ENCODE measurements around the gene ZNF488.
"Not testable (repeated sequence)": the region's sequence is repeated elsewhere in the genome, so short reads cannot be mapped to it uniquely, and the experiment has no call there.

Gene ZNF488, protein sequence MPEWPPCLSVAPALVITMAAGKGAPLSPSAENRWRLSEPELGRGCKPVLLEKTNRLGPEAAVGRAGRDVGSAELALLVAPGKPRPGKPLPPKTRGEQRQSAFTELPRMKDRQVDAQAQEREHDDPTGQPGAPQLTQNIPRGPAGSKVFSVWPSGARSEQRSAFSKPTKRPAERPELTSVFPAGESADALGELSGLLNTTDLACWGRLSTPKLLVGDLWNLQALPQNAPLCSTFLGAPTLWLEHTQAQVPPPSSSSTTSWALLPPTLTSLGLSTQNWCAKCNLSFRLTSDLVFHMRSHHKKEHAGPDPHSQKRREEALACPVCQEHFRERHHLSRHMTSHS

GRCh38 chr10:47384148-47384921, at the start of gene ZNF488:
ZNF488 (minus strand) TSS chr10:47384293; CDS start chr10:47368829, 15,464 bp downstream.
- peak in 1 of 2 experiments; percentile 20 for DNase-seq (ENCODE audit: low read depth in 2 of 2)

DNA sequence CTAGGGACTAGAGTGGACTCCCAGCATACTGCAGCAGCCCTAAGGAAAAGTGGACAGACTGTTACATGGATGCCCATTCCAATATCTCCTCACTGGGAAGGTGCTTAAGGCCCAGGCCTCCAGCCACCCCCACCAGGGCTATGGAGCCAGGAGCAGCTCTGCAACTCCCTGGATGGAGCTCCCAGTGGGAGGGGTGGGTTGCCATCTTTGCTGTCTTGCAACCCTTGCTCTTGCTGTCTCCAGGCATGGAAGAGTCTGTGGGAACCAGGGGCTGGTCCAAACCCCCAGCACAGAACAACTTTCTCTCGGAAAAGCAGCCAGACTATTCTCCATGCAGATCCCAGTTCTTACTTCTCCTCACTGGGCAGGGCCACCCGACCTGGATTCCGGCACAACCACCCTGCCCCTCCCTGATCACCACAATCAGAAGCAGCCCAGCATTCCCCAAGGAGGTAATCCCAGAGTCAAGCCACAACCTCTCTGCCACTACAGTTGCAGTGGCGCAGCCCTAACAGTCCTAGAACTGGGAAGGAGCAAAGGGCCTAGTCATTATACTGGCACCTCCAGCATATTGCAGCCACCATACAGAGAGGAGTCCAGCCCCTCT, 41.8 kb upstream of the ZNF488 start:
- DNase-seq (ENCODE audit: low read depth in 2 of 2): no peak

DNA sequence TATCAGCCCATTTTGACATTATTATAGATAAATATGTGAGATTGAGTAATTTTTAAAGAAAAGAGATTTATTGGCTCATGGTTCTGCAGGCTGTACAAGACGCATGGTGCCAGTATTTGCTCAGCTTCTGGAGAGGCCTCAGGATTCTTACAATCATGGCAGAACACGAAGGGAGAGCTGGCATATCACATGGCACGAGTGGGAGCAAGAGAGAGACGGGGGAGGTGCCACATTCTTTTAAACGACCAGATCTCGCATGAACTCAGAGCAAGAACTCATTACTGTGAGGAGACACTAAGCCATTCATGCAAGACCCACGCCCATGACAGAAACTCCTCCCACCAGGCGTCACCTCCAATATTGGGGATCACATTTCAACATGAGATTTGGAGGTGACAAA, 40.1 kb upstream of the ZNF488 start:
- no peak for DNase-seq (ENCODE audit: low read depth in 2 of 2)

GRCh38 chr10:47423476-47423875, 39.4 kb upstream of the ZNF488 start:
- DNase-seq (ENCODE audit: low read depth in 2 of 2): no peak

- DNase-seq (ENCODE audit: low read depth in 2 of 2): no peak
Measured at GRCh38 chr10:47421057-47421952, 37.2 kb upstream of the ZNF488 start.

- DNase-seq (ENCODE audit: low read depth in 2 of 2): no peak
Measured at GRCh38 chr10:47420305-47421056, 36.4 kb upstream of the ZNF488 start.

DNA sequence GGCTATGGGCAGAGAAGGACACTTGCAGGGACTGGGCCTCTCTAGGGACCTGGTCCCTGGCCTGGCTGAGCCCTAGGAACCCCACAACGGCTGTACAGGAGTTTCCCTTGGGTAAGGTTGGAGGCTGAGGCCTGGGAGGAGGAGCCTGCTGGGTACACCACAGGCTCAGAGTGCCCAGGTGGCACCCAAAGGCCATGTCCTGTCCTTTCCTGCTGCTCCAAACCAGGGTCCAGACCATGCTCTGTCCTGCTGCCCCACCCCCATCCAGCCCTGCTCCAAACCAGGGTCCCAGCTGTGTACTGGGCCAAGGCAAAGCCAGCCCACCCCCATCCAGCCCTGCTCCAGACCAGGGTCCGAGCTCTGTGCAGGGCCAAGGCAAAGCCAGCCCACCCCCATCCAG, 35.3 kb upstream of the ZNF488 start:
- no peak for DNase-seq (ENCODE audit: low read depth in 2 of 2)

DNA sequence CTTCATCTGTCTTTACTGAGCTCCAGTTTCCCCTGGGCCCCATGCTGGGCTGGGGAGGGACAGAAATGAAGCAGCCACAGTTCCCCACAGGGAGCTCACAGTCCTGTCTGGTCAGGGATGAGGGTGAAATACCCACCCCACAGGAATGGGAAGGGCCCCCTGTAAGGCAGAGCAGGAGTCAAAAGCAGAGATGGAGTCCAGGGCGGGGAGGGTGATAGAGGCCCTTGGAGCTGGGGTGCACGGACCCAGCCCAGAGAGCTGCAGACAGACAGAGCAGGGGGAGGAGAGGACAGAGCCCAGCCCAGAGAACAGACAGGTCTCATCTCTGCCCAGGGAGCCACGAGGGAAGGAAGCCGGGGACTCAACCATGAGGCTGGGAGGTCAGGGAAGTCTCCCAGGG, 34.9 kb upstream of the ZNF488 start:
- no peak for DNase-seq (ENCODE audit: low read depth in 2 of 2)

DNA sequence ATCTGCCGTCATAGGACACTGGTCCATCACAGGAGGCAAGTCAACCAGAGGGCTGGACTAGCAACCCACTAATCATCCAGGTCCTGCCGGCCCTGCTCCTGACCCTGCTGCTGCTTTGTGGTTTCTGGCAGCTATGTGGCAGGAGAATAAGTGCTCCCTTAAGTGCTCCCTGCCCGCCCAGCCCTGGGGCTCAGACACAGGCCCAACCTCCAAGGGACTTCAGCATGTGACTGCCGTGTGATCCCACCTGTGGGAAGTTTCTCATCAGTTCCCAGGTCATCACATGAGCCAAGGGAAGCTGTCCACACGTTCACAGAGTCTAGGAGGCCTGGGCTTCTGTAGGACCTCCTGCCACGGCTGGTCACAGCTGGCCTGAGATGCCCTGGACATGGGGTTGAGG, 34.2 kb upstream of the ZNF488 start:
- no peak for DNase-seq (ENCODE audit: low read depth in 2 of 2)

DNA sequence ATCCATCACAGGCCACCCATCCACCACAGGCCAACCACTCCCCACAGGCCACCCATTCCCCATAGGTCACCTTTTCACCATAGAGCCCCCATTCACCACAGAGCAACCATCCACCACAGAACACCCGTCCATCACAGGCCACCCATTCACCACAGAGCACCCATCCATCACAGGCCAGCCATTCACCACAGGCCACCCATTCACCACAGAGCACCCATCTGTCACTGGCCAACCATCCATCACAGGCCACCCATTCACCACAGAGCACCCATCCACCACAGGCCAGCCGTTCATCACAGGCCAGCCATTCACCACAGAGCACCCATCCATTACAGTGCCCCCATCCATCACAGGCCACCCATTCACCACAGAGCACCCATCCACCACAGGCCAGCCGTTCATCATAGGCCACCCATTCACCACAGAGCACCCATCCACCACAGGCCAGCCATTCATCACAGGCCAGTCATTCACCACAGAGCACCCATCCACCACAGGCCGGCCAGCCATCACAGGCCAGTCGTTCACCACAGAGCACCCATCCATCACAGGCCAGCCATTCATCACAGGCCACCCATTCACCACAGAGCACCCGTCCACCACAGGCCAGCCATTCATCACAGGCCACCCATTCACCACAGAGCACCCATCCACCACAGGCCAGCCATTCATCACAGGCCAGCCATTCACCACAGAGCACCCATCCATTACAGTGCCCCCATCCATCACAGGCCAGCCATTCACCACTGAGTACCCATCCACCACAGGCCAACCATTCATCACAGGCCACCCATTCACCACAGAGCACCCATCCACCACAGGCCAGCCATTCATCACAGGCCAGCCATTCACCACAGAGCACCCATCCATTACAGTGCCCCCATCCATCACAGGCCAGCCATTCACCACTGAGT, 32.5 kb upstream of the ZNF488 start:
- DNase-seq (ENCODE audit: low read depth in 2 of 2): not testable (repeated sequence)

- no peak for DNase-seq (ENCODE audit: low read depth in 2 of 2)
Measured at GRCh38 chr10:47415520-47416304, 31.6 kb upstream of the ZNF488 start.

DNA sequence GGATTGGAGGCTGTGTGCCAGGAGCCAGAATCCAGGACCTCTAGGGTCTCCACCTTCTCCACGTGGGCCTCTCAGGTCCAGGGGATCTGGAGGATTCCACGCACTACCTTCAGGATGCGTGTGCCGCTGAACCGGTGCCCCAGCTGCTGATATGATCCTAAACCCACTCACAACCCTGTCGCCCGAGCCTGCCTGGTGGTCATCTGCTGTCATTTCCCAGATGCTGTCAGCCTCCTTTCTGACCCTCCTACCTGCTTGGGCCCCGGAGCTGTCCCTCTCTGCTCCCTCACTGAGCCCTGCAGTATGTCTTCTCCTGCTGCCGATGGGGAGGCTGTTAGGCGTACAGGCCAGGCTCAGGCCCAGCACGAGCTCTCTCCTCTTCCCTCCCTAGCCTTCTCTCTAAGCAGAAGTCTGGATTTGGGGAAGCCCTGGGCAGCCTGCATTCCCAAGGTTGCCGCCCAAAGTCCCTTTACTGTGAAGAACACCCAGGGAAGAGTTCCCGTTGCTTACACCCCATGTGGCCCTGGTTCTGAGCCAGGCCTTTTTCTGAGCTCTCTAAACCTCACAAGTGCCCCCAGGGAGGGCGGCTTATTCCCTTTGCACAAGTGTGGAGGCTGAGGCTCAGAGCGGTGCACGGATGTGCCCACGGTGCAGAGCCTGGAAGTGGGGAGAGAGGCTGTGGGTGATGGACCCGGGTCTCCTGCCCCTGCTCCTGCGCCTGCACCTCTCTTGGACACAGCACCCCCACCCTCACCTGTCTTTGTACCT, 30.8 kb upstream of the ZNF488 start:
- DNase-seq (ENCODE audit: low read depth in 2 of 2): no peak

DNA sequence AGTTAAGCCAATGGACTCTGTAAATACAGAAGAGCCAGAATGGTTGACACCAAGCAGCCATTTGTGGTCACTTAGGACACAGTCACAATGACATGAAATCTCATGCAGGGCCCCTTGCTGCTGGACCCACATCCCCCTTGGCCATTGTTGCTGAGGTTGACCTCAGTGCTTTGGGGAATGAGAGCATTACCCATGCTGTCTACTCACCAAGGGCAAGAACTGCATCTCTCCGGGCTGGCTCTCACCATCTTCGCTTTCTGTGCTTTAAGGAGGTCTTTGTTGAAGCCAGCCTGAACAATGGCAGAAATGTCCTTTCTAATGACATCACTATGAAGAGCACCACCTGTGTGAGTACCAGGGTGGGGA, 30.1 kb upstream of the ZNF488 start:
- no peak for DNase-seq (ENCODE audit: low read depth in 2 of 2)

- no peak for DNase-seq (ENCODE audit: low read depth in 2 of 2)
Measured at GRCh38 chr10:47413531-47414226, 29.6 kb upstream of the ZNF488 start.

DNA sequence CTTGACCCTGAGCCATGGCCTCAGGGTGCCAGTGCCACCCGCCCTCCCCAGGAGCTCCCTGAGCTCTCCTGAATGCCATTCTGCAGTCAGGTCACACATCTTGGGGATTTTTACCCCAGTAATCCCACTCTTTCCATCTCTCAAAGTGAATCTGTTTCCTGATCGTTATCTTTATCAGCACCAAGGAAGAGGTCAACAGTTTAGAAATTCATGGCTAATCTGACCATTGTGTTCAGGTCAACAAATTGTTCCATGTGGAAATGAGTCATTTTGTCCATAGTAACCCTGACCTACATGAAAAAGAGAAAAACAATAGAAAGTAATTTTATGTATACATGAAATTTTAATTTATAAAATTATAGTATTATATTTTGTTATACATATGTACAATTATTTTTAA, 28.8 kb upstream of the ZNF488 start:
- DNase-seq (ENCODE audit: low read depth in 2 of 2): no peak

DNA sequence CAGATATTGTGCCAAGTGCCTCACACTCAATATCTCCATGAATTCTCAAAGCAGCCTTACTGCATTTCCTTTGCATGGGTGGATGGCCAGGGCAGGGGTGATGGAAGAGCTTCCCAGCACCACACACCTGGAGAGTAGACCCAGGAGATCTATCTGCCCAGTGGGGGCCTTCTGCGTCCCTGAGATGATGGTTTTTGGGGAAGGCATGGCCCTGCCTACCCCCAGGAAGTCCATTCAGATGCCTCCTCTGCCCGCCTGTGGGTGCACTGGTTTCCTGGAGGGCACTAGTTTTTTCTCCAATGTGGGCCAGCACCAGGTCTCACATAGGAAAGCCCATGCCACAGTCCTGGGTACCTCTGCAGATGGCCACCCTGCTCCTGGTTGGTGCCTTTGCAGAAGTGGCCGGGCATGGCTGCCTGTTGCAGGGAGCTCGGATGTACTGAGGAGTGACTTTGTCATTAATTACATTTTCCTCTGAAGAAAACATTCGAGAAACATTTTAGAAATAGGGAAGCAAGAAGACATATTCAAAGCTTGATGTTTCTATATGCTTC, 28.2 kb upstream of the ZNF488 start:
- DNase-seq (ENCODE audit: low read depth in 2 of 2): no peak

GRCh38 chr10:47410862-47411261, 26.8 kb upstream of the ZNF488 start:
- no peak for DNase-seq (ENCODE audit: low read depth in 2 of 2)

DNA sequence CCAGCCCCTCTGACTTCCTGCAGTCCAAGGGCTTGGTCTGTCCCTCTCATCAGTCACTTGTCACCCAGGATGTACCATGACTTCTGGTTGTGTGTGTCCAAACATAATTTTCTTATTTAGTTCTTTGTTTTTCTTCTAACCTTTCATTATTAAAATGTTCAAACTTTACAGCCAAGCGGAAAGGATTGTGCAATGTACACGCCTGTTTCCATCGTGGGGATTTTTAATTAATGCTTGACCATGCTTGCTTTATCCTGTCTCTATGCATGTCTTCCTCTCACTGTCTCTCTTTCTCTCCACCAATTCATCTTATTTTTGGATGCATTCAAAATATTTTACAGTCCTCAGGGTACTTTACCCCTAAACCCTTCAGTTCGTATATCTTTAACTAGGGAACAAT, 26.2 kb upstream of the ZNF488 start:
- no peak for DNase-seq (ENCODE audit: low read depth in 2 of 2)

Measured in fibroblast of skin of left biceps (primary cell).